Mesenchymal stem cell (in vitro differentiated cells and primary cell): ENCODE measurements around the gene AASDH.
A peak's percentile ranks its signal among the peaks of the same experiment; 100 is the strongest.

Experiments
- DNase-seq: peaks from one replicate; pipeline ENCODE4 v3.0.0-alpha.2; 2013
- H2AFZ ChIP-seq: one replicate; pipeline ENCODE4 v1.6.1; 2013; ENCODE audit warnings: low read depth, mild to moderate bottlenecking, control low read depth, inconsistent platforms, low read length, moderate library complexity
- H2AK5ac ChIP-seq: 2 replicates; pipeline ENCODE4 v1.6.1; 2013; ENCODE audit warnings: low read length, moderate library complexity, mild to moderate bottlenecking, inconsistent platforms; ENCODE audit not compliant: severe bottlenecking
- H2BK120ac ChIP-seq: one replicate; pipeline ENCODE4 v1.6.1; 2013; ENCODE audit warnings: low read depth, mild to moderate bottlenecking, inconsistent platforms, low read length, moderate library complexity
- H2BK12ac ChIP-seq, 2 experiments: one replicate each; pipeline ENCODE4 v1.6.1; 2013; ENCODE audit warnings: inconsistent platforms in 2 of 2, low read length in 2 of 2, mild to moderate bottlenecking in 2 of 2, moderate library complexity in 2 of 2, control low read depth in 1 of 2
- H2BK15ac ChIP-seq: one replicate; pipeline ENCODE4 v1.6.1; 2013; ENCODE audit warnings: mild to moderate bottlenecking, low read depth, inconsistent platforms; ENCODE audit not compliant: poor library complexity, severe bottlenecking
- H2BK5ac ChIP-seq: 2 replicates; pipeline ENCODE4 v1.6.1; 2013; ENCODE audit warnings: low read depth, mild to moderate bottlenecking, low read length, control low read depth, inconsistent platforms; ENCODE audit not compliant: poor library complexity, severe bottlenecking
- H3K14ac ChIP-seq, 2 experiments: one replicate each; pipeline ENCODE4 v1.6.1; 2013; ENCODE audit warnings: inconsistent platforms in 2 of 2, low read length in 2 of 2, control low read depth in 1 of 2, mild to moderate bottlenecking in 1 of 2, moderate library complexity in 1 of 2
- H3K18ac ChIP-seq, 2 experiments: one replicate each; pipeline ENCODE4 v1.6.1; 2013; ENCODE audit warnings: inconsistent platforms in 2 of 2, low read length in 2 of 2, control low read depth in 1 of 2, low read depth in 1 of 2, mild to moderate bottlenecking in 1 of 2
- H3K23ac ChIP-seq, 2 experiments: one replicate each; pipeline ENCODE4 v1.6.1; 2013; ENCODE audit warnings: inconsistent platforms in 2 of 2, low read length in 2 of 2, mild to moderate bottlenecking in 2 of 2, moderate library complexity in 2 of 2, control low read depth in 1 of 2
- H3K27ac ChIP-seq: 2 replicates; pipeline ENCODE4 v1.5.1; 2013; ENCODE audit warnings: mild to moderate bottlenecking, moderate library complexity, low read length, control low read depth, inconsistent platforms; ENCODE audit not compliant: poor library complexity, severe bottlenecking
- H3K27me3 ChIP-seq, 2 experiments: 2 replicates each; pipeline versions ENCODE4 v1.6.1 to v1.7.0; 2013; ENCODE audit warnings: low read length in 2 of 2, mild to moderate bottlenecking in 2 of 2, moderate library complexity in 2 of 2, control low read depth in 1 of 2, inconsistent platforms in 1 of 2; ENCODE audit not compliant: control insufficient read depth in 1 of 2, insufficient read depth in 1 of 2
- H3K36me3 ChIP-seq, 2 experiments: 2 replicates each; pipeline versions ENCODE4 v1.6.1 to v1.7.0; 2013; ENCODE audit warnings: low read length in 2 of 2, control low read depth in 1 of 2, inconsistent platforms in 1 of 2, low read depth in 1 of 2, mild to moderate bottlenecking in 1 of 2; ENCODE audit not compliant: insufficient read depth in 2 of 2, control insufficient read depth in 1 of 2
- H3K4ac ChIP-seq, 2 experiments: one replicate each; pipeline ENCODE4 v1.6.1; 2013; ENCODE audit warnings: inconsistent platforms in 2 of 2, low read length in 2 of 2, mild to moderate bottlenecking in 2 of 2, moderate library complexity in 2 of 2, control low read depth in 1 of 2, low read depth in 1 of 2
- H3K4me1 ChIP-seq: 2 replicates; pipeline ENCODE4 v1.6.1; 2013; ENCODE audit warnings: low read depth, low read length, control low read depth; ENCODE audit not compliant: control insufficient read depth, insufficient read depth
- H3K4me2 ChIP-seq: 2 replicates; pipeline ENCODE4 v1.6.1; 2013; ENCODE audit warnings: low read length, mild to moderate bottlenecking, inconsistent platforms; ENCODE audit not compliant: poor library complexity, severe bottlenecking
- H3K4me3 ChIP-seq, 2 experiments: 2 replicates each; pipeline versions ENCODE4 v1.5.1 to v1.7.0; 2013; ENCODE audit warnings: low read length in 2 of 2, mild to moderate bottlenecking in 2 of 2, control low read depth in 1 of 2, low read depth in 1 of 2; ENCODE audit not compliant: insufficient read depth in 1 of 2
- H3K79me1 ChIP-seq: replicated peaks from 2 replicates; pipeline ENCODE4 v1.6.1; 2013; ENCODE audit warnings: mild to moderate bottlenecking, control low read depth, low read length, inconsistent platforms; ENCODE audit not compliant: poor library complexity, severe bottlenecking
- H3K9ac ChIP-seq: 2 replicates; pipeline ENCODE4 v1.7.0; 2013; ENCODE audit warnings: mild to moderate bottlenecking, low read length, moderate library complexity
- H3K9me3 ChIP-seq: 2 replicates; pipeline ENCODE4 v1.7.0; 2013; ENCODE audit warnings: mild to moderate bottlenecking, low read length; ENCODE audit not compliant: control insufficient read depth
- H4K8ac ChIP-seq: one replicate; pipeline ENCODE4 v1.6.1; 2013; ENCODE audit warnings: inconsistent platforms, mild to moderate bottlenecking, low read length, moderate library complexity
- H4K91ac ChIP-seq: one replicate; pipeline ENCODE4 v1.6.1; 2013; ENCODE audit warnings: mild to moderate bottlenecking, low read length, inconsistent platforms
- WGBS: methylation state at CpG from one replicate; pipeline ENCODE4 v1.1.7; 2013; ENCODE audit warnings: mixed read lengths; 5-methylcytosine and 5-hydroxymethylcytosine counted together

Gene AASDH

DNA sequence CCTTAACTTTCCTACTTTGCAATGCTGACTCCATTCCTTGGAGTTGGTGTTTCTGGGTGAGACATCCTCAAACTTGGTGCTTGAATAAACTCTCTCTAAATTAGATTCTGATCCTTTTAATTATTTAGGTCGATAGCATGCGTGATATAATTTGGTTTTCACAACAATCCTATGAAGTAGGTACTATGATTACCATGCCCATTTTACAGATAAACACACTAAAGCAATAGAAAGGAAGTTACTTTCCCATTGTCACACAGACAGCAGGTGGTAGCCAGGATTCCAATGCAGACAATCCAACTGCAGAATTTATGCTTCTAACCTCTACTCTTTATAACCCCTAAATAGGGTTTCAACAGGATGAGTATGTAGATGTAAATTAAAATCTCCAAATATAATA, 21.7 kb upstream of the AASDH start:
- Histone ChIP-seq H2BK12ac (no peak overlapping the region), H3K4me1 (peaks cover 1% of the 10 kb centered on the region), H3K9ac (peak overlapping the region; percentile 93), H3K79me1 (peaks cover 12% of the 10 kb centered on the region), H3K4me3 (no peak overlapping the region), H2BK120ac (no peak overlapping the region), H3K27ac (no peak overlapping the region), H2BK5ac (no peak overlapping the region), H3K4me2 (no peak overlapping the region), H2AFZ (no peak overlapping the region), H3K18ac (no peak overlapping the region), H3K14ac (no peak overlapping the region), H3K27me3 (no peaks in the 10 kb centered on the region), H4K91ac (no peak overlapping the region), H2BK15ac (no peak overlapping the region), H2AK5ac (no peak overlapping the region), H3K23ac (no peak overlapping the region), H4K8ac (no peak overlapping the region), H3K36me3 (peaks cover 6 to 21% of the 10 kb centered on the region in 2 experiments), H3K4ac (no peak overlapping the region), H3K9me3 (no peaks in the 10 kb centered on the region)
- DNase-seq = no peak
- 100% methylated on average over 2 of the region's 2 CpGs for WGBS

DNA sequence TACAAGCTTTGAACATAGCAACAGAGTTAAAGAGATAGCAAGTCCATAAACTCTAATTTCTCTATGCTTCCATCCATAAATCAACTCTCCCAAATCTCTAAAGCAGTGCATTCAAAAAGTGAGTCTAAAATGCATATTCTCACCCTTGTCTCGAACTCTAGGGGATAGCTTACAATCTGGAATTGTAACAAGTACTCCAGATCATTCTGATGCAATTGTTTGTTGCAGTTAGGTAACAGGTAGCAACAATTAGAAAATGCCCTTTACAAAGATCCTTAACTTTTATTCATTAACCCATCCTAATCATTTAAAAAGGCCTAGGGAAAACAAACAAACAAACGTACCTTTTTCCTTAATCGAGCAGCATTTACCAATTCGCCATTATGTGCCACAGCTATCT, 18.9 kb upstream of the AASDH start:
- no peaks in the 10 kb centered on the region for H3K27me3 ChIP-seq
- H3K27ac ChIP-seq = no peak overlapping the region
- H3K4me2 ChIP-seq = no peak overlapping the region
- no peak overlapping the region for H4K91ac ChIP-seq
- no peak overlapping the region for H2AK5ac ChIP-seq
- no peak overlapping the region for H3K4me3 ChIP-seq
- H2BK120ac ChIP-seq = no peak overlapping the region
- 96% methylated on average over 4 of the region's 4 CpGs for WGBS
- no peak overlapping the region for H3K4ac ChIP-seq
- no peak overlapping the region for H3K9ac ChIP-seq
- no peak overlapping the region for H2BK12ac ChIP-seq
- peaks cover 1% of the 10 kb centered on the region for H3K4me1 ChIP-seq
- H3K36me3 ChIP-seq = peaks cover 6 to 42% of the 10 kb centered on the region in 2 experiments
- no peak overlapping the region for H2BK15ac ChIP-seq
- DNase-seq = no peak
- no peak overlapping the region for H3K18ac ChIP-seq
- no peak overlapping the region for H3K23ac ChIP-seq
- H3K79me1 ChIP-seq = peaks cover 8% of the 10 kb centered on the region
- H3K9me3 ChIP-seq = no peaks in the 10 kb centered on the region
- H2BK5ac ChIP-seq = no peak overlapping the region
- H2AFZ ChIP-seq = no peak overlapping the region
- H4K8ac ChIP-seq = no peak overlapping the region
- H3K14ac ChIP-seq = no peak overlapping the region

DNA sequence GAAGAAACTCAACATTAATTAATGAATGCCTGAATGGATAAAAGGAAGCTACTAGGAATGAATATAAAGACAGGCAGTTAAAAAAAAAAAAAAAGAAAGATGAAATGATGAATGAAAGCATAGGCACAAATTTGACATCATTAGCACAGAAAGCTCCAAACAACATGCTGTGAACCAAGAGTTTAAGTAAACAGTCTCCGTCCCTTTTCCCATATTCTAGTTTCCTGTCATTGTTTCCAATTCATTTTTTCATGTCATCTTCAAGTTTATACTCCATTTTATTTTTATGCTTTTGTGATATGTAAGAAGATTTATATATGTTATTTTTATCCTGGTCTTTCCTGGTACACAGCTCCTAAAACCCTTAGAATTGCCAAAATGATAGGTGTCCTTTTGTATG, 17.7 kb upstream of the AASDH start:
- WGBS = 90% methylated on average over 1 of the region's 1 CpG

DNA sequence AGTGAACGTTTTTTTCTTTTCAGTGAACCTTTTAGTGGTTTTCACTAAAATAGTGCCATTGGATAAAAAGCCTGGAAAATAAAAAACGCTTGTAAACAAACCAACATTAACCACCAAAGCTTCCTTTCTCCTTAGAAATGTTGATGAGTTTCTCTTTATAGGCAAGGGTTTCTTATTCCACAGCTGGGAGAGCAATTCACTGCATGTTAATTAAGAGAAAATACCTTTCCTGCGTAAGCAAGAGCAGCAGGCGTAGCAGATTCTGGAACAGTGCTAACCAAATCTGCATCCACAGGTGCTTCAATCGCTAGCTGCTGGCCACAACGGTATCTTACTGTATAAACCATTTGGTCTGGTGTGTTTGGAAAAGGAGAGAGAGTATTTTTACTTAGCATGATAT, 13.3 kb upstream of the AASDH start:
- no peak overlapping the region for H3K9ac ChIP-seq
- no peak overlapping the region for H3K18ac ChIP-seq
- H3K9me3 ChIP-seq = no peaks in the 10 kb centered on the region
- WGBS = 94% methylated on average over 4 of the region's 6 CpGs
- no peak for DNase-seq
- no peaks in the 10 kb centered on the region for H3K27me3 ChIP-seq
- H2BK15ac ChIP-seq = no peak overlapping the region
- H3K36me3 ChIP-seq = peaks cover 10 to 70% of the 10 kb centered on the region in 2 experiments
- H2BK120ac ChIP-seq = no peak overlapping the region
- H3K4me3 ChIP-seq = no peak overlapping the region
- no peak overlapping the region for H2BK12ac ChIP-seq
- no peaks in the 10 kb centered on the region for H3K4me1 ChIP-seq
- H3K4me2 ChIP-seq = no peak overlapping the region
- no peak overlapping the region for H2AK5ac ChIP-seq
- H3K23ac ChIP-seq = no peak overlapping the region
- no peak overlapping the region for H4K91ac ChIP-seq
- peaks cover 10% of the 10 kb centered on the region for H3K79me1 ChIP-seq
- no peak overlapping the region for H2AFZ ChIP-seq
- no peak overlapping the region for H3K4ac ChIP-seq
- H4K8ac ChIP-seq = no peak overlapping the region
- no peak overlapping the region for H3K14ac ChIP-seq
- H3K27ac ChIP-seq = no peak overlapping the region
- H2BK5ac ChIP-seq = no peak overlapping the region

More for the DNA sequence above, 17.7 kb upstream of the AASDH start:
- H3K79me1 ChIP-seq = peaks cover 8% of the 10 kb centered on the region
- no peak overlapping the region for H3K23ac ChIP-seq
- H3K27me3 ChIP-seq = no peaks in the 10 kb centered on the region
- no peak overlapping the region for H2BK15ac ChIP-seq
- no peak overlapping the region for H2BK120ac ChIP-seq
- H3K36me3 ChIP-seq = peaks cover 6 to 53% of the 10 kb centered on the region in 2 experiments
- no peak overlapping the region for H3K14ac ChIP-seq
- no peak overlapping the region for H4K8ac ChIP-seq
- H3K4me1 ChIP-seq = peaks cover 1% of the 10 kb centered on the region
- no peak overlapping the region for H3K4me3 ChIP-seq
- H3K4me2 ChIP-seq = no peak overlapping the region
- DNase-seq = no peak
- H3K18ac ChIP-seq = no peak overlapping the region
- no peaks in the 10 kb centered on the region for H3K9me3 ChIP-seq
- H3K9ac ChIP-seq = no peak overlapping the region
- H3K4ac ChIP-seq = no peak overlapping the region
- no peak overlapping the region for H2BK12ac ChIP-seq
- H2BK5ac ChIP-seq = no peak overlapping the region
- no peak overlapping the region for H4K91ac ChIP-seq
- H2AFZ ChIP-seq = no peak overlapping the region
- no peak overlapping the region for H3K27ac ChIP-seq
- H2AK5ac ChIP-seq = no peak overlapping the region
